ENCODE data around the gene UNK.

- TF ChIP-seq EZH2 (IDR thresholded peaks at IDR 0.05; ENCODE audit: borderline replicate concordance, insufficient read depth, low read depth, low read length, poor library complexity, severe bottlenecking) (no peak), CTCF (IDR thresholded peaks at IDR 0.05) (no peak)
Measured at GRCh38 chr17:75824666-75825065, 40.1 kb downstream of the UNK start.

All from B cell (primary cell).